ENCODE results near the gene AKR1C3. TPM values are rescaled to one million over a fixed set of nuclear protein-coding genes. Genes with fewer than 3 reads are reported as not detected.
"Not testable (repeated sequence)": the region's sequence is repeated elsewhere in the genome, so short reads cannot be mapped to it uniquely, and the experiment has no call there.

Gene AKR1C3
- total RNA-seq, 1 donor from 2014 or later: 2.8 TPM

GRCh38 chr10:5107860-5108526 is 13.8 kb downstream of the AKR1C3 start:
- no peaks in the 10 kb centered on the region for H3K36me3 Mint-ChIP-seq
- H3K79me2 ChIP-seq (ENCODE audit: low read depth): no peaks in the 10 kb centered on the region
- H3K4me1 ChIP-seq: no peaks in the 10 kb centered on the region
- no peaks in the 10 kb centered on the region for H3K4me1 Mint-ChIP-seq
- DNase-seq (ENCODE audit: low spot score): no peak
- no peaks in the 10 kb centered on the region for H4K20me1 ChIP-seq (ENCODE audit: low read depth)
- H3K27ac Mint-ChIP-seq: no peak overlapping the region
- H3F3A ChIP-seq (ENCODE audit: low read depth): no peaks in the 10 kb centered on the region
- no peak overlapping the region for H3K4me2 ChIP-seq
- no peaks in the 10 kb centered on the region for H3K36me3 ChIP-seq
- H3K4me3 ChIP-seq: no peak overlapping the region
- H3K9me3 ChIP-seq (ENCODE audit: low read depth): no peaks in the 10 kb centered on the region
- H3K27ac ChIP-seq: no peak overlapping the region
- no peak overlapping the region for H3K9ac ChIP-seq
- no peak overlapping the region for H3K4me3 Mint-ChIP-seq
- peaks cover 2% of the 10 kb centered on the region for H3K27me3 Mint-ChIP-seq (ENCODE audit: insufficient read depth, low read depth)
- TF ChIP-seq CTCF (IDR thresholded peaks at IDR 0.05) (no peak), EZH2 (IDR thresholded peaks at IDR 0.05) (no peak), EZH2phosphoT487 (IDR thresholded peaks at IDR 0.05) (no peak)
- H3K9me3 Mint-ChIP-seq: peaks cover 2% of the 10 kb centered on the region
- H2AFZ ChIP-seq (replicated peaks): no peak overlapping the region
- no peaks in the 10 kb centered on the region for H3K27me3 ChIP-seq

GRCh38 chr10:5108658-5109416 is 14.6 kb downstream of the AKR1C3 start:
- Histone ChIP-seq H3K27ac (no peak overlapping the region), H3K4me3 (no peak overlapping the region), H3K27me3 (no peaks in the 10 kb centered on the region), H3K4me1 (no peaks in the 10 kb centered on the region), H3K9me3 (ENCODE audit: low read depth) (no peaks in the 10 kb centered on the region), H3K79me2 (ENCODE audit: low read depth) (no peaks in the 10 kb centered on the region), H2AFZ (replicated peaks) (no peak overlapping the region), H3F3A (ENCODE audit: low read depth) (no peaks in the 10 kb centered on the region), H4K20me1 (ENCODE audit: low read depth) (no peaks in the 10 kb centered on the region), H3K4me2 (no peak overlapping the region), H3K36me3 (no peaks in the 10 kb centered on the region), H3K9ac (no peak overlapping the region)
- H3K27me3 Mint-ChIP-seq (ENCODE audit: insufficient read depth, low read depth): peaks cover 2% of the 10 kb centered on the region
- no peak overlapping the region for H3K4me3 Mint-ChIP-seq
- H3K36me3 Mint-ChIP-seq: no peaks in the 10 kb centered on the region
- H3K4me1 Mint-ChIP-seq: no peaks in the 10 kb centered on the region
- H3K9me3 Mint-ChIP-seq: peaks cover 2% of the 10 kb centered on the region
- TF ChIP-seq EZH2phosphoT487 (IDR thresholded peaks at IDR 0.05): no peak
- TF ChIP-seq EZH2 (IDR thresholded peaks at IDR 0.05): no peak
- TF ChIP-seq CTCF (IDR thresholded peaks at IDR 0.05): no peak
- no peak for DNase-seq (ENCODE audit: low spot score)
- no peak overlapping the region for H3K27ac Mint-ChIP-seq

GRCh38 chr10:5109861-5110260 is 15.6 kb downstream of the AKR1C3 start:
- H2AFZ ChIP-seq (replicated peaks); H3K27me3 ChIP-seq; H3K4me3 ChIP-seq; H3K27ac ChIP-seq; H3K4me2 ChIP-seq; H3K36me3 Mint-ChIP-seq; H3K9me3 ChIP-seq (ENCODE audit: low read depth); H3K4me1 ChIP-seq; H3K4me1 Mint-ChIP-seq; DNase-seq (ENCODE audit: low spot score); H3K9ac ChIP-seq; H3K9me3 Mint-ChIP-seq; H3K27ac Mint-ChIP-seq; H3K36me3 ChIP-seq; H3K4me3 Mint-ChIP-seq; H3K79me2 ChIP-seq (ENCODE audit: low read depth); H3K27me3 Mint-ChIP-seq (ENCODE audit: insufficient read depth, low read depth); H3F3A ChIP-seq (ENCODE audit: low read depth); H4K20me1 ChIP-seq (ENCODE audit: low read depth): not testable (repeated sequence)

- no peaks in the 10 kb centered on the region for H3K9me3 ChIP-seq (ENCODE audit: low read depth)
- no peak overlapping the region for H3K4me3 Mint-ChIP-seq
- no peak overlapping the region for H3K27ac Mint-ChIP-seq
- no peaks in the 10 kb centered on the region for H3K4me1 Mint-ChIP-seq
- no peak for TF ChIP-seq EZH2 (IDR thresholded peaks at IDR 0.05)
- H3K27me3 Mint-ChIP-seq (ENCODE audit: insufficient read depth, low read depth): no peaks in the 10 kb centered on the region
- no peak overlapping the region for H2AFZ ChIP-seq (replicated peaks)
- H3K79me2 ChIP-seq (ENCODE audit: low read depth): no peaks in the 10 kb centered on the region
- no peaks in the 10 kb centered on the region for H3K4me1 ChIP-seq
- no peak for DNase-seq (ENCODE audit: low spot score)
- H3K27me3 ChIP-seq: no peaks in the 10 kb centered on the region
- peaks cover 11% of the 10 kb centered on the region for H3K9me3 Mint-ChIP-seq
- H3K27ac ChIP-seq: no peak overlapping the region
- H3F3A ChIP-seq (ENCODE audit: low read depth): no peaks in the 10 kb centered on the region
- H3K4me2 ChIP-seq: no peak overlapping the region
- no peak overlapping the region for H3K4me3 ChIP-seq
- no peaks in the 10 kb centered on the region for H3K36me3 Mint-ChIP-seq
- no peak overlapping the region for H3K9ac ChIP-seq
- no peaks in the 10 kb centered on the region for H4K20me1 ChIP-seq (ENCODE audit: low read depth)
- no peaks in the 10 kb centered on the region for H3K36me3 ChIP-seq
These were observed 22.4 kb downstream of the AKR1C3 start for GRCh38 chr10:5116621-5117020.

Measured in neural progenitor cell (in vitro differentiated cells).